Superior temporal gyrus (tissue), 1 donor: ENCODE results near the gene ANK3.

Experiments used
- DNase-seq: peaks from one replicate; pipeline ENCODE4 v3.0.0-alpha.2; 2016; ENCODE audit errors: extremely low spot score

Gene ANK3

GRCh38 chr10:60414111-60414510 is 24.4 kb upstream of the ANK3 start:
- no peak for DNase-seq

GRCh38 chr10:60413306-60414012 is 23.8 kb upstream of the ANK3 start:
- DNase-seq: no peak

GRCh38 chr10:60410970-60411369 is 21.3 kb upstream of the ANK3 start:
- no peak for DNase-seq

GRCh38 chr10:60409202-60409601 is 19.5 kb upstream of the ANK3 start:
- no peak for DNase-seq

GRCh38 chr10:60406182-60406581 is 16.5 kb upstream of the ANK3 start:
- DNase-seq: no peak

- DNase-seq: no peak
Observed at GRCh38 chr10:60405172-60405571, 15.5 kb upstream of the ANK3 start.

GRCh38 chr10:60403168-60403873 is 13.6 kb upstream of the ANK3 start:
- DNase-seq: no peak

GRCh38 chr10:60400366-60400765 is 10.7 kb upstream of the ANK3 start:
- DNase-seq: no peak

GRCh38 chr10:60399328-60399727 is 9.7 kb upstream of the ANK3 start:
- no peak for DNase-seq

GRCh38 chr10:60397792-60398191 is 8.1 kb upstream of the ANK3 start:
- no peak for DNase-seq

GRCh38 chr10:60396766-60397165 is 7.1 kb upstream of the ANK3 start:
- DNase-seq: peak; percentile 16

- no peak for DNase-seq
Observed at GRCh38 chr10:60395711-60396110, 6.0 kb upstream of the ANK3 start.

GRCh38 chr10:60394446-60394845 is 4.8 kb upstream of the ANK3 start:
- peak; percentile 69 for DNase-seq

- DNase-seq: no peak
Observed at GRCh38 chr10:60390224-60390626, 550 bp upstream of the ANK3 start.

- DNase-seq: peak; percentile 87
Observed at GRCh38 chr10:60388709-60389301, 870 bp downstream of the ANK3 start.

- DNase-seq: peak; percentile 68
Observed at GRCh38 chr10:60388116-60388625, 1.5 kb downstream of the ANK3 start.

GRCh38 chr10:60387531-60387930 is 2.1 kb downstream of the ANK3 start:
- DNase-seq: peak; percentile 81

- no peak for DNase-seq
Observed at GRCh38 chr10:60385399-60385738, 4.3 kb downstream of the ANK3 start.

GRCh38 chr10:60384708-60385398 is 4.8 kb downstream of the ANK3 start:
- peak; percentile 81 for DNase-seq

- DNase-seq: peak; percentile 33
Observed at GRCh38 chr10:60384011-60384410, 5.7 kb downstream of the ANK3 start.

GRCh38 chr10:60382946-60383681 is 6.6 kb downstream of the ANK3 start:
- no peak for DNase-seq

GRCh38 chr10:60380781-60381180 is 8.9 kb downstream of the ANK3 start:
- no peak for DNase-seq
